GM18499 (cell line): ENCODE measurements around the gene ZFYVE28.

Source experiments
- ATAC-seq: cut with Tn5 transposase; IDR thresholded peaks from one replicate; pipeline ENCODE4 v1.9.1; 2021; ENCODE audit warnings: moderate number of reproducible peaks; ENCODE audit not compliant: insufficient read depth, unreplicated experiment

ZFYVE28 gene

GRCh38 chr4:2446656-2447564 lies 28.5 kb upstream of the ZFYVE28 start:
- no peak for ATAC-seq

GRCh38 chr4:2445571-2445970 lies 27.1 kb upstream of the ZFYVE28 start:
- no peak for ATAC-seq

GRCh38 chr4:2445130-2445529 lies 26.7 kb upstream of the ZFYVE28 start:
- no peak for ATAC-seq

- ATAC-seq, result no peak
These were observed 25.7 kb upstream of the ZFYVE28 start for GRCh38 chr4:2443956-2444740.

GRCh38 chr4:2443061-2443730 lies 24.8 kb upstream of the ZFYVE28 start:
- no peak for ATAC-seq

- no peak for ATAC-seq
These were observed 23.9 kb upstream of the ZFYVE28 start for GRCh38 chr4:2442175-2442993.

GRCh38 chr4:2441393-2442174 lies 23.1 kb upstream of the ZFYVE28 start:
- peak; percentile 70 for ATAC-seq

GRCh38 chr4:2438822-2439718 lies 20.6 kb upstream of the ZFYVE28 start:
- no peak for ATAC-seq

GRCh38 chr4:2437475-2438215 lies 19.2 kb upstream of the ZFYVE28 start:
- ATAC-seq, result no peak

GRCh38 chr4:2436761-2437474 lies 18.5 kb upstream of the ZFYVE28 start:
- no peak for ATAC-seq

GRCh38 chr4:2436301-2436700 lies 17.9 kb upstream of the ZFYVE28 start:
- no peak for ATAC-seq

- no peak for ATAC-seq
These were observed 16.0 kb upstream of the ZFYVE28 start for GRCh38 chr4:2434420-2434819.

- no peak for ATAC-seq
These were observed 15.3 kb upstream of the ZFYVE28 start for GRCh38 chr4:2433609-2434350.

GRCh38 chr4:2432991-2433530 lies 14.6 kb upstream of the ZFYVE28 start:
- ATAC-seq, result no peak

GRCh38 chr4:2432004-2432403 lies 13.6 kb upstream of the ZFYVE28 start:
- ATAC-seq, result no peak
